SU-DHL-6 (cell line): Measurements from ENCODE around the gene TBC1D9B.

Experiments
- H2AFZ ChIP-seq: fragments of 200-600 bp; sonication (generic); 2 replicates; pipeline ENCODE4 v1.6.1; 2014; ENCODE audit warnings: low read depth, mild to moderate bottlenecking, moderate library complexity, mixed read lengths, antibody characterized with exemption, low read length; ENCODE audit not compliant: severe bottlenecking
- H3F3A ChIP-seq: fragments of 200-600 bp; shearing (Covaris generic); 2 replicates; pipeline ENCODE4 v1.6.0; 2016; ENCODE audit warnings: antibody characterized with exemption, mild to moderate bottlenecking; ENCODE audit not compliant: insufficient read depth
- H3K27ac ChIP-seq: fragments of 200-600 bp; sonication (generic); 2 replicates; pipeline ENCODE4 v1.5.1; 2016; ENCODE audit warnings: low read depth, mild to moderate bottlenecking, low read length, moderate library complexity, mixed read lengths
- H3K27me3 ChIP-seq: fragments of 200-600 bp; sonication (generic), shearing (Covaris generic); 2 replicates; pipeline ENCODE4 v1.6.0; 2014; ENCODE audit warnings: mild to moderate bottlenecking, low read length
- H3K36me3 ChIP-seq: fragments of 200-600 bp; sonication (generic); 2 replicates; pipeline ENCODE4 v1.6.1; 2014; ENCODE audit warnings: mild to moderate bottlenecking, low read length, mixed read lengths
- H3K4me2 ChIP-seq: fragments of 300-600, 200-600 bp; shearing (Covaris generic), sonication (generic); 2 replicates; pipeline ENCODE4 v1.6.0; 2014; ENCODE audit warnings: low read length, low read depth, mild to moderate bottlenecking; ENCODE audit not compliant: poor library complexity, severe bottlenecking
- H3K4me3 ChIP-seq: fragments of 200-600 bp; sonication (generic); 2 replicates; pipeline ENCODE4 v1.5.1; 2014; ENCODE audit warnings: antibody characterized with exemption, low read length, mild to moderate bottlenecking, mixed read lengths; ENCODE audit not compliant: insufficient read depth, poor library complexity, severe bottlenecking
- H3K79me2 ChIP-seq: fragments of 200-600 bp; sonication (generic); 2 replicates; pipeline ENCODE4 v1.6.1; 2014; ENCODE audit warnings: mild to moderate bottlenecking, low read length, moderate library complexity; ENCODE audit not compliant: insufficient read depth
- H3K9ac ChIP-seq: fragments of 200-600 bp; sonication (generic); 2 replicates; pipeline ENCODE4 v1.7.0; 2014; ENCODE audit warnings: mild to moderate bottlenecking, low read length
- H3K9me2 ChIP-seq: fragments of 200-600 bp; sonication (generic); replicated peaks from 2 replicates; pipeline ENCODE4 v1.6.1; 2014; ENCODE audit warnings: low read length; ENCODE audit not compliant: insufficient read depth
- H3K9me3 ChIP-seq: fragments of 200-600 bp; sonication (generic); 2 replicates; pipeline ENCODE4 v1.6.1; 2014; ENCODE audit warnings: low read length, mixed read lengths; ENCODE audit not compliant: insufficient read depth
- H4K20me1 ChIP-seq: fragments of 200-600 bp; sonication (generic); 2 replicates; pipeline ENCODE4 v1.6.1; 2014; ENCODE audit warnings: low read depth, mild to moderate bottlenecking, antibody characterized with exemption, low read length, moderate library complexity, mixed read lengths
- CTCF ChIP-seq: fragments of 200-600 bp; sonication (generic); IDR thresholded peaks from one replicate; pipeline ENCODE4 v1.5.1; 2017; ENCODE audit warnings: antibody characterized with exemption, mild to moderate bottlenecking, low read length, moderate library complexity; ENCODE audit not compliant: insufficient read depth, poor library complexity, severe bottlenecking
- EZH2phosphoT487 ChIP-seq: fragments of 200-600 bp; sonication (generic), shearing (Covaris generic); conservative IDR thresholded peaks from 2 replicates; pipeline ENCODE4 v1.6.1; 2018; ENCODE audit warnings: mild to moderate bottlenecking, antibody characterized with exemption, low read length, moderate library complexity, mixed read lengths

The TBC1D9B gene

GRCh38 chr5:179885491-179886090 lies 22.1 kb downstream of the TBC1D9B start:
- Histone ChIP-seq H3K9me3 (peaks cover 26% of the 10 kb centered on the region; the same call in 1 of the 2 replicates), H3F3A (no peaks in the 10 kb centered on the region; the same call in 1 of the 2 replicates), H3K4me2 (no peak overlapping the region), H3K9ac (no peak overlapping the region), H3K9me2 (no peaks in the 10 kb centered on the region), H3K27me3 (no peaks in the 10 kb centered on the region), H4K20me1 (no peaks in the 10 kb centered on the region), H3K36me3 (peaks cover 26% of the 10 kb centered on the region), H3K79me2 (no peaks in the 10 kb centered on the region), H2AFZ (no peak overlapping the region), H3K27ac (no peak overlapping the region), H3K4me3 (no peak overlapping the region)
- TF ChIP-seq EZH2phosphoT487 (no peak), CTCF (no peak)

- no peak overlapping the region for H2AFZ ChIP-seq
- no peak overlapping the region for H3K9ac ChIP-seq
- no peaks in the 10 kb centered on the region for H3K9me2 ChIP-seq
- H3K4me2 ChIP-seq = no peak overlapping the region
- H4K20me1 ChIP-seq = no peaks in the 10 kb centered on the region
- no peak overlapping the region for H3K4me3 ChIP-seq
- no peaks in the 10 kb centered on the region; the same call in 1 of the 2 replicates for H3F3A ChIP-seq
- peaks cover 26% of the 10 kb centered on the region for H3K36me3 ChIP-seq
- TF ChIP-seq EZH2phosphoT487 = no peak
- no peak for TF ChIP-seq CTCF
- no peaks in the 10 kb centered on the region for H3K79me2 ChIP-seq
- H3K27ac ChIP-seq = no peak overlapping the region
- peaks cover 26% of the 10 kb centered on the region; the same call in 1 of the 2 replicates for H3K9me3 ChIP-seq
- H3K27me3 ChIP-seq = no peaks in the 10 kb centered on the region
Observed at GRCh38 chr5:179883163-179883562, 24.5 kb downstream of the TBC1D9B start.

GRCh38 chr5:179882338-179882737 lies 25.4 kb downstream of the TBC1D9B start:
- no peaks in the 10 kb centered on the region; the same call in 1 of the 2 replicates for H3F3A ChIP-seq

More at GRCh38 chr5:179882338-179882737, 25.4 kb downstream of the TBC1D9B start:
- Histone ChIP-seq H3K9me2 (no peaks in the 10 kb centered on the region), H3K4me2 (no peak overlapping the region), H3K79me2 (no peaks in the 10 kb centered on the region), H3K27me3 (no peaks in the 10 kb centered on the region), H3K4me3 (no peak overlapping the region), H4K20me1 (no peaks in the 10 kb centered on the region), H3K36me3 (peaks cover 26% of the 10 kb centered on the region), H3K9me3 (peaks cover 26% of the 10 kb centered on the region; the same call in 1 of the 2 replicates), H3K27ac (no peak overlapping the region), H2AFZ (no peak overlapping the region), H3K9ac (no peak overlapping the region)
- TF ChIP-seq EZH2phosphoT487 = no peak
- TF ChIP-seq CTCF = no peak
